GM19193 (cell line): ENCODE measurements around the gene RALGPS1.

Experiments
- POLR2A ChIP-seq: IDR thresholded peaks from 4 replicates; pipeline ENCODE4 v1.6.1; 2011; ENCODE audit not compliant: insufficient read depth, insufficient read length; ENCODE audit errors: extremely low read depth

Gene RALGPS1

DNA sequence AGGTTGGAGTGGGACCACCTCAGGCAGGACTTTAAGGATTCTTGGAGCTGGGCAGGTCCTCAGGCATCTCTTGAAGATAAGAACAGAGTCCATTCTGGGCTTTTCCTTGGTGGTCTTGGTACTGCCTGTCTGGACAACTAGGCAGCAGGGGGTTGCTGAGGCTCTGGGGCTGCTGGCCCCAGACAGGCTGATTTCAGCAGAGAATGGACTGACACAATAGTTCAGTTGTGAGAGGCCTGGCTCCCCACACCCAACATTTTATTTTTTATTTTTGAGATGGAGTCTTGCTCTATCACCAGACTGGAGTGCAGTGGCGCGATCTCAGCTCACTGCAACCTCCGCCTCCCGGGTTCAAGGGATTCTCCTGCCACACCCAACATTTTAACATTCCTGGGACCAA, 203.2 kb downstream of the RALGPS1 start:
- no peak for TF ChIP-seq POLR2A

DNA sequence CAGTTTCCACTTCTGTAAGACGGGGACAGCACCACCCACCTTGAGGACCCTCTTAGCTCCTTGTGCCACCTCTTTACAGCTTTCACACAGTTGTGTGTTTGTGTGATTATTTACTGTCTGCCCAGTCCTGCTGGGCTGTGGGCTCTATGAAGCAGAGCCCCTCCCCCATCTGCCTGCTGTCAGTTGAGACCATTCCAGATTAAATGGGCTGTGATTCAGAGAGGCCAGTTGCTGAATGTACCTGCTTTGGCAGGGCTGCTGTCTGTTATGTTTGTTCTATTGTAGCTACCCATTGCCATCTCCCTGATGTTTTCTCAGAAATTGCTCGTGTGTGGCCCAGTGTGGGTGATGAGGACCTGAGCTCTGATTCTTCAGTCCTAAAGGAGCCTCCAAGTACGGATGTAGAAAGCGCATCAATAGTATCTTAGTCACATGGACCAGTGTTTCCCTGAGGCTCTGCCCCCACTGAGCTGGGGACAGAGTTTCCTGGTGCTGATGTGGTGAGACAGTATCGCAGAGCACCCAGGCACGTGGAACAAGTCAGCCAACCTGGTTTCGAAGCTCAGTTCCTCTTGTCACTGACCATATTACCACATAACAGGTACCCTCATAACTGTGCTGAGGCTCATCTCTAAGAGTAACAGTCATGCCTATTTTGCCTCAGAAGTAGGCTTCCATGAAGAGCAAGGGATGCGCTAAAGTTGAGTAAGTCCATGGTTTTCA, 204.2 kb downstream of the RALGPS1 start:
- no peak for TF ChIP-seq POLR2A

- TF ChIP-seq POLR2A: no peak
Measured at GRCh38 chr9:127119320-127119709, 204.7 kb downstream of the RALGPS1 start.

- no peak for TF ChIP-seq POLR2A
Measured at GRCh38 chr9:127121628-127122175, 207.1 kb downstream of the RALGPS1 start.

DNA sequence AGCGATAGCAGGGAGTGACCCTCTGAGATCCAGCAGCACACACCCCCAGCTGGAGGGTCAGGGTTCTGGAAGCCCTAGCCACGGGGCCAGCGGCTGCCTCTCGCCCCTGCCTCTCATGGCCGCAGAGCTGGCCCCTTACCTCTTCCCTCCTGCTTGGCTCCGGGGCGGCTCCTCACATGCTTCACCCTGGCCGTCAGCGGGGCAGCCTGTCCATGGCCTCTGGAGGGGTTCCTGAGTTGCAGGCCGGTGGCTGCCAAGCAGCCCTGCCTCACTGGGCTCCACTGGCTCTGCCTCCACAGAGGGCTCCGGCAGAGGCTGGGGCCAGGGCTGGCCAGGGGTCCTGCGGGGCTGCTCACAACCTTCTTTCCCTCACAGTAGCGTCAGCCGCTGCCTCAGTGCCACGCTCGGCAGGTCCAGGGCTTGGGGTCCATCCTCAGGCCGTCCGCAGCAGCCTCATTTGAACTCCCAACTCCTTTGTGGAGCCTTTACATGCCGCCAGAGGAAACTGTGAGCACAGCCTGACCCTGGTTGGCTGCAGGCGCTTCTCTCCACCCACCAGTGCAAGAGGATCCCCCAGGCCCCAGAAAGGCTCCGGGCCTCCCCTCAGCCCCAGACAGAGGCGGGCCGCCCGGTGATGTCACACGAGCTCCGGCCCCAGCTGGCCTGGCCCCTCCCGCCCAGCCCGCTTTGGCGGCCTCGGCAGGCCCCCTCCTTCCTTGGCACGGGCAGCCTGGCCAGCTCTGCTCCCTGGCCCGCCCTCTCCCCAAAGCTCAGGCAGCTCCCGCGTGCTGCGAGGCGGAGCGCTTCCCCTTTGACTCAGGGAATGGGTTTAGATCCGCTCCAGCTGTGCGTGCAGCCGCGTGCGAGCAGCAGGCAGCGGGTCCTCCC, 207.8 kb downstream of the RALGPS1 start, which contains the start of gene ANGPTL2:
TSS of gene ANGPTL2 (minus strand) at position 460 of the 888 bp plus-strand sequence. CDS start 13,904 bp downstream, outside the sequence.
- TF ChIP-seq POLR2A: no peak

- TF ChIP-seq POLR2A: no peak
Measured at GRCh38 chr9:127123064-127123890, 208.7 kb downstream of the RALGPS1 start.

DNA sequence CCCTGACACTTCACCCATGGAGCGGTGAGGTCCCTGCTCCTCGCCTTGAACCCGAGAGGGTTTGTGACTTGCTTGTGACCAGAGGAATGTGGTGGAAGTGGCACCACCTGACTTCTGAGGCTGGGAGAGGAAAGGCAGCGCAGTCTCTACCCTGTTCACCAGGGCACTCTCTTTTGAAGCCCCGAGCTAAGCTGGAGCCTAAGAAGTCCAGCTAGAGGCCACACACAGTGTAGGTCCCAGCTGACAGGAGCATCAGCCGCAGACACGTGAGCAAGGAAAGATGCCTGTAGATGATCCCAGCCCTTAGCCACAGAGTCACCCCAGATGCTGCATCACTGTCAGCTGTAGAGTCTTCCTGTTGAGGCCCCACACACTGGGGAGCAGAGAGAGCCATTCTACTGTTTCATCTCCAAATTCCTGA, 209.5 kb downstream of the RALGPS1 start:
- no peak for TF ChIP-seq POLR2A

DNA sequence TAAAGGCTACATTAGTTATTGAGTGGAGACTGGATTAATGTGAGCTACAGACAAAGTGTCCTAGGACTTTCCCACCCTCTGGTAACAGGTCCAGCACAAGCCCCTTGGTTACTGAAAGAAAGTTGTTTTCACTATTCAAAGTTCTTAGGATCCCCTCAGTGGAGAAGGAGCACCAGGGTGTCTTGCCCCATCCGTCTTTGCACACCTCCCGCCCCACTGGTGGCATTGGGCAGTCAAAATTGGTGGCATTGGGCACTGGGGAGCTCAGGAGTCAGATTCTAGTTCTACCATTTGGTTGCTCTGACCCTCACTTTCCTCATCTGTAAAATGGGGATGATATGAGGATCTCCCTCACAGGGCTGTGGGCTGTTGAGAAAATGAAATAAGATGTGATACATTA, 210.2 kb downstream of the RALGPS1 start:
- no peak for TF ChIP-seq POLR2A

DNA sequence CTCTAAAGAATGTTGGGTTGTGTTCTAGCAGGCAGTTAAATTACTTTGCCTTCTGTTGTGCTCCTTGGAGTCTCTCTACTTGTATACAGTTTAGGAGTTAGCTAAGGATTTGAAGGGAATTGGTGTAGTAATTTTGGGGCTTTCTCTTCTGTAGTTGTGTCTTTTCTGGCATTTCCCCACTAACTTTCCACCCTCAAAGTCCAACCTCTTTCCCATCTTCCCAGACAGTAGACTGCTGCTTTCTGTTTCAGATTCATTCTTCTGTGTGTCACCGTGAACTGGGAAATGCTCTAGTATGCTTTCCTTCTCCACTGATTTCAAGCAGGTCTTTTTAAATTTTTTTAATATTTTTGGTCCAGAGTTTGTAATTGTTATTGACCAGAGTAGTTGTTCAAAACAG, 212.4 kb downstream of the RALGPS1 start:
- no peak for TF ChIP-seq POLR2A

GRCh38 chr9:127128341-127129072, 213.9 kb downstream of the RALGPS1 start:
- TF ChIP-seq POLR2A: no peak

DNA sequence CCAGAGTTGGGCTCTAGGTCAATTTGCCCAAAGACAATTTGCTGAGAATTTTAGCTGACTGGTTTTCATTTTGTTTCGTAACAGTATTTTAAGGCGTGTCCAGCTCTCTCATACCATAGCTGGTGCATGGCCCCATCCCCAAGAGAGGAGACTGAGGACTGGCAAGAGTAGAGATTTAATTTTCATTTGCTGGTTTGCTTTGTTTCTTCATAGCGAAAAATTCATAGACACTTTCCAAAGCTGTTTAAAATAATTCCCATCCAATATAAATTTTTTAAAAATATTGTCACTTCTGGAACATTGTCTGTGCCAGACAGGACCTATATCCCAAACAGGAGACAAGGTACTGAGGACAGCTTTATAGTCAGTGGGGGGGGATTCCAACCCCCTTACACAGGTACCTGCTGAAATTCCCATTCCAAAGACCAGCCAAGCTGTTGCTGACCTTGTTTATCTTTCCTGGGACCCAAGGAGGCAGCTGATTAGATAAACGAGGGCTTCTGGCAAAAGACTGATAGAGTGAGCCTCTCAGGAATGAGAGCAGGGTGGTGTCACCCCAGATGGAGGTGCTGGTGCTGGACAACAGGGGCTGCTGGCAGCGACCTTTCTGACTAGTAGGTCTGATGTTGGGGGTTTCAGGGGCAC, 214.6 kb downstream of the RALGPS1 start:
- TF ChIP-seq POLR2A: no peak

DNA sequence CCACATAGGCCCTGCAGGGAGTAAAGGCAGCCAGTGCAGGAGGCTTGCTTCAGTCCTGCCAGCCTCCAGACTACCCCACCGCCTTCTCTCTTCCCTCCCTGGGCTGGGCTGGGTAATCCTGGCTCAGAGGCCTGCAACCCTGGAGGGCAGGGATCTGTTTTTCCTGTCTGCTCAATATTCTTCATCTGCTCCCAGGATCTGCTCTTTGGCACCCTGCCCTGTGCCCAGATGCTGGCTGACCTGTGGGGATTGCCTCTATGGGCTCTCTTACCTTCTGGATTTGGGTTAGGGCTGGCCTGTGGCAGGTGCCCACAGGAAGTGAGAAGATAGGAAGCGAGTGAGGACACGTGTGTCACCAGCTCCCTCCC, 215.1 kb downstream of the RALGPS1 start:
- no peak for TF ChIP-seq POLR2A

DNA sequence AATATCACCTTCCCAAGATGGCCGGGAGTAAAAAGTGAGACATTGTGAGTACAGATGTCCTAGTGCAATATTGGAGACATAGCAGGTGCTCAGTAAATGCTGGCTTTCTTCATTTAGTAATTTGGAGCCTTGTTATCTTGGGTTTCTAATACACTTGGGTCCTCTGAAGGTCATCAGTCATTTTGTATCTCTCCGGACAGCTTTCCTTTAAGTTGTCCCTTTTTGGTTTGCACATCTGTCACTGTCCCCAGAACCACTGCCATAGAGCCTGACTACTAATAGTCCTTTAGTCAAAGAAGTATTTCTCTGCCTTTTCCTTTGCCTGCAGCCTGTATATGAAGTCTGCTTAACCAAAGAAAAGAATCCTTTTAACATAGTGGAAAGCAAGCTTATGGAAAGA, 215.7 kb downstream of the RALGPS1 start:
- no peak for TF ChIP-seq POLR2A

GRCh38 chr9:127130661-127131538, 216.3 kb downstream of the RALGPS1 start:
- TF ChIP-seq POLR2A: no peak
